GM23338 (cell line): ENCODE data around the gene MTPN.

ENCODE experiments used
- CTCF ChIP-seq, 2 experiments: fragments of 200-600 bp in 1 of 2; sonication (generic) in 1 of 2; conservative IDR thresholded peaks; 2 replicates each; pipeline versions ENCODE4 v1.5.1 to v1.6.1; 2016 to 2017; ENCODE audit warnings: antibody characterized with exemption in 2 of 2, low read depth in 2 of 2, mild to moderate bottlenecking in 2 of 2, moderate library complexity in 1 of 2
- POLR2AphosphoS5 ChIP-seq: IDR thresholded peaks from 2 replicates; pipeline ENCODE4 v1.6.1; 2016; ENCODE audit warnings: antibody characterized with exemption, low read depth
- REST ChIP-seq: IDR thresholded peaks from one replicate; pipeline ENCODE4 v1.6.1; 2018; ENCODE audit warnings: antibody characterized with exemption; ENCODE audit not compliant: unreplicated experiment
- ZNF114 ChIP-seq: fragments of 250-450 bp; sonication (Bioruptor Pico); IDR thresholded peaks from 2 replicates; pipeline ENCODE4 v1.5.0; 2020; ENCODE audit warnings: mild to moderate bottlenecking, moderate library complexity

GRCh38 chr7:135957627-135958026 lies 19.5 kb downstream of the MTPN start:
- TF ChIP-seq CTCF (conservative IDR thresholded peaks at IDR 0.05; ENCODE audit: low read depth in 2 of 2) (no peak), REST (no peak), ZNF114 (CRISPR knock-in tag) (no peak), POLR2AphosphoS5 (no peak)
